HCEC 1CT (cell line): ENCODE results near the gene MAS1L.

Experiments used
- DNase-seq: peaks from one replicate; pipeline ENCODE4 v3.0.0-alpha.2; 2017

MAS1L gene

DNA sequence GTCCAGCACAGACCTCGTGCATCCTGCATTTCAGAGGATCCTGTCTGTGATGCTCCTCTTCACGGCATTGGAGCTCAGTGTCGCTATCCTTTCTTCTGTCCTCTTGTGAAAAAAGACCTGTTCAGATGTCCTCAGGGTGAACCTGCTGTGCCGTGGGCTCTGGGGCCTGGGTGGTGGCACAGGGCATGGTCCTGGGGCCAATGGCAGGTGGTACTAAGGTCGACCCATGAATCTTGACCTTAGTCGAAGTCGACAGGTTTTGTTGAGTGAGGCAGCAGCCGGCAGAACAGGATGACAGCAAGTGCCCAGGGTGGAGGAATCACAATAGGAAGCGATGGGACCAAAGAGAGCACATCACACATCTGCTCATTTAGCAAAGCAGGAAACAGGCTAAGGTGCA lies 22.0 kb upstream of the MAS1L start:
- DNase-seq = no peak

DNA sequence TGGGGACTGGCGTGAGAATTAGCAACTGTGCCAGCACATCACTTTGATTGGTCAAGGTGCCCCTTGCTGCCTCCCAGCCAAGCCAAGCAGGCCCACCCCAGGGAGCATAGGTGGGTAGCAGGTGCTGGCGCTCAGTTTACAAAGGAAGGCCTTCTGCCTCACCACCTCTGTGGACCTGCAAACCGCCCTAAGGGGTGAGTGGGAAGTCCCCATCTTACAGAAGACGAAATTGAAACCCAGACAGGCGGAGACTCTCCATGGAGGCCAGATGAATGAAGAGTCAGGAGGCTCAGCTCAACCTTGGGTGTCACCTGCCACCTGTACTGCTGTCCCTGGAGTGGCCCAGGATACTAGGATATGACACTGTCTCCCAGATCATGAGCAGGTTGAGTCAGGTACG lies 21.5 kb upstream of the MAS1L start:
- no peak for DNase-seq

DNA sequence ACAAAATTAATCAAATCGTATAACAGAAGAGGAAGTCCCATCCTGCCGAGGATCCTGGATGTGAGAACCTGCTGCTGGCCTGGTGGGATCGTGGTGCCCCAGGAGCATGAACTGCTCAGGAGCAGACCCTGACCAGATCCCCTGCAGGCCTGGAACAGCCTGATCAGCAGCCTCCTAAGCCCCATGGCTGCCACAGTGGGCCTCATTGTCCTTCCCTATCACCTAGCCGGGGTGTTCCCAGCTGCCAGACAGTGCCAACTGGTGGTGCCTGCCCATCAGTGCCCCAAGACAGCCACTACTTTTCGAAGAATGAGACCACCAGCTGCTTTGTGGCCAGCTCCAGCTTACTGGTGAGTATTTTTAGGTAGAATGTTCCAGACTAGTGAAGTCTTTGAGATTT lies 19.6 kb upstream of the MAS1L start:
- DNase-seq = no peak

DNA sequence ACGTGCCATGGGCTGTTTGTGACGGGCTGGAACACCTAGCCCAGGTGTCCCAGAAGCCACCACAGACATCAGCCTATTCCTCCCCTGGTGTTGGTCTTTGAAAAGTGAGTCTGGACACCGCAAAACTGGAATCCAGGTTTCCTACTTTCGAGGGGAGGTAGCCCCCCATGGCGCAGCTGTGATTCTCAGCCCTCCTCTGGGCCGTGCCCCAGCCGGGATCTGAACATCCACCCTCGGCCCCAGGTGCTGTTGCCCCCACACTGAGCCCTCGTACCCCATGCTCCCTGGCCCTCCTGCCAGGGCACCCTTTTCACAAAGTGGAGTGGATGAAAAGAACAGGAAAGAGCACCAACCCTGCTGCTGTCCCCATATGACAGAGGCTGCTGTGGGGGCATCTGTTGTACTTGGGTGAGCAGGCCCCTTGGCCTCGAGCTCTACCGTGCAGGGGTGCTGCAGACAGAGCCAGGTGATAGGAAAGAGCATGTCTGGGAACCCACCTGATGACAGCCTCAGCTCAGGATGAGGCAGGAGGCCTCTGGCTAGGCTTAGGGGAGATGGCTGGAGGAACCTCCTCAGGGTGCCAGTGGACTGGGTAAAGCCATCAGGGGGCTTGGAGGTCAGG lies 18.8 kb upstream of the MAS1L start:
- DNase-seq = no peak

DNA sequence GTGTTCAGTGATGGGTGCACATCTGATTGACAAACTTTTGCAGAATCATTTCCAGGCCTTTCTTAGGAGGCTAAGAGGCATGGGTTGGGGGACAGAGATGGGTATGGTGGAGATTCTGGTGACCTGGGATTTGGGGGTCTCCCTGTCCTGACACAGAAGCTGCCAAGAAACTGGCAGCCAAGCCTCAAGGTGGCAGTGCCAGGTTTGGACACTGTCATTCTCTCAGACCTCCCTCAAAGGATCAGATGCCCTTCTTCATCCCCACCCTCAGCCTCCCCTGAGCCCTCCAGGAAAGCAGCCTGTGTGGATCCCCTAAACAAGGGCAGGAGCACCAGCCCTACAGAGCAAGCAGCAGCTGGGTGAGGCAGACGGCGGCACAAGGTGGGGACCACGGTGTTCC lies 18.1 kb upstream of the MAS1L start:
- DNase-seq = no peak

DNA sequence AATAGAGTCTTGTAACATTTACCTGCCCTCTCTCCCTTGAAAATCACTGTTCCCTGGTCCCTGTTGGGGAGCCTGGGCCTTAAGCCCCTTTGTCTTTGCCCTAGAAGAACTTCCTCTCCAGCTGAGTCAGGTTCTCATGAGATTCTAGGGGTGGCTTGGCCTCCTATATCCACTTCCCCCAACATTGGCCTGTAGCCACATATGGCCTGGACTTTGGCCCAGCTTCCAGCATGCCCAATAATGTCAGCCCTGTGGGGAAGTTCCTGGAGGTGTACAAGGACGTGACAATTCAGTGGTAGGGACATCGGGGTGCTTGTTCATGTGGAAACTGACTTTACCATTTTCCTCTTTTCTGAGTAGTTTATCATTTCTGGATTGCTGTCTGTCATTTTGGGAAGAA lies 17.2 kb upstream of the MAS1L start:
- no peak for DNase-seq

DNA sequence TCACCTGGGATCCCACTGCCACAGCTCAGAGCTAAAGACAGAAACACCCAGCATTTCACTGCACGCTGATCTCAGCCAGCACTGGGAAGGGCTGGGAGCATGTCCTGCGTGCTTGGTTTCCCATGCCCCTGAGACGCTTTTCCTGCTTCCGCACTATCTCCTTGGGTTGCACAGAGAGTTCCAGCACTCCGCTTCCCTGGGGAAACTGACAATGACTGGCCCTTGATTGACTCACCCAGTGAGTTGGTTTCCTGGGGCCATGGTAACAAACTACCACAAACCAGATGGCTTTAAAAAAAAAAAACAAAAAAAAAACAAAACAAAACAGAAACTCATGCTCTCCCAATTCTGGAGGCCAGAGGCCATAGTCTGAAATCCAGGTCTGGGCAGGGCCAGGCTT lies 14.8 kb upstream of the MAS1L start:
- no peak for DNase-seq

DNA sequence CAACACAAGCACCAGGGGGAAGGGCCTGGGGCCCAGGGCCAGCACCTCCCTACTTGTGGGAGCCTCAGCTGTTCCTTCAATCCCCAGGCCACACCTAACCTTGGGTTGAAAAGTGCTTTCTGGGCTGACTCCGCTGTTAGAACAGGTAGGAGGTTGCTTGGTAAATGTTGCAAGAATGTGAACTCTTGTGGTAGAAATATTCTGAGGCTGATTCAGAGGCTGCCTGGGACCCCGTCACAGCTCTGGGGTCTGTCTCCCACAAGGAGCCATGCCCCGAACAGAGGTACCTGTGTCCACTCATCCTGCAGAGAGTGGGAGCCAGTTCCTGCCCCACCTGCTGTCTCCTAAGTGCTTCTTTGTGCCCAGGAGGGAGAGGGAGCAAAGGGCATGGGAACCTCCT lies 14.4 kb upstream of the MAS1L start:
- no peak for DNase-seq

DNA sequence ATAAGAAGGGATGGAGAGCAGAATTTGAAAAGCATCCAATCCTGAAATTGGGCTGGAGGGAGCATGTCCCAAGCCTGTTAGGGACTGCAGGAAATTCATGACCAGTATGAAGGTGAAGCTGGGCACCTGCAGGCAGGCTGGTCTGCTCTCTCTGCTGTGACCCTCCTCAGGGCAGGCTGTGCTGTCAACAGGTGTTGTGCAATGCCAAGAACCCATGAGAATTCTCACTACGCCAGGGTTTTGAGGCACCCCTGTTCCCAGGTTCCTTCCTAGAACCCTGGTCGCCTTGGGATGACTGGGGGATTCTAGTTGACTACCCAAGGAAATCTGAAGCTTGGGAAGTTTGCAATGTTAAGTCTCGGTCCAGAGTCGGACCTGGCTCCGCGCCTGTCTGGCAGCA lies 13.3 kb upstream of the MAS1L start:
- no peak for DNase-seq

DNA sequence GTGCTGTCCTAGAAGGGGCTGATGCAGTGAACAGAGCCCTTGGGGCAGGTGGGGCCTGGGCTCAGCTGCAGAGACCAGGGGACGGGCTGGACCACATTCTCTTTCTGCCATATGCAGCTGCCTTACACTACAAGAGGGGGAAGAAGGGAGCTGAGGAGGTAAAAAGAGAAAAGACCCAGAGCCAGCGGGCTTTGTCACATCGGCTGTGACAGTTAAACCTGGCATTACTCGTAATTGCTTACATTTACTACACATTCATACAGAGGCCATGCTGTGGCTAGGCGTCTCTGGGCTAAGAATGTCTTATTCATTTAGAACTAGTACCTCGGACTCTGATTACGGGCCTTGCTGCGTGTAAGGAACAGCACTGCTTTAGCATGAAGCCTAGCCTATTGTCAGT lies 12.8 kb upstream of the MAS1L start:
- no peak for DNase-seq

DNA sequence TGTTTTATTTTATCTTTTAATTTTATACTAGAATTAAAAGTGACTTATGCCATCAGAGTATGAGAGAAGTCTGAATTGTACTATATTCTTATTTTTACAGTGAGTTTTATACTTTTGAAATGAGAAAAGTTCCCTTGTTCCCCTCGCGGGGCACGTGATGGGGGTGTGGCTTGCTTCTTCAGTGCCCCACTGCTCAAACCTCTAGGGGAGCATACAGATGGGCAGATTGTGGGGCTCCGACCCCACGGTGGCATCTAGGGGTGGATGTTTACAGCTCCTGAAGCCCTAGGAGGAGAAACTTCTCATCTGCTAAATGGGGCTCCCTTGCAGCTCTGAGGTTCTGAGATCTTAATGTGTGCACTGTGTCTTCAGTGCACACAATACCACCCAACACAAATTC lies 11.9 kb upstream of the MAS1L start:
- no peak for DNase-seq

DNA sequence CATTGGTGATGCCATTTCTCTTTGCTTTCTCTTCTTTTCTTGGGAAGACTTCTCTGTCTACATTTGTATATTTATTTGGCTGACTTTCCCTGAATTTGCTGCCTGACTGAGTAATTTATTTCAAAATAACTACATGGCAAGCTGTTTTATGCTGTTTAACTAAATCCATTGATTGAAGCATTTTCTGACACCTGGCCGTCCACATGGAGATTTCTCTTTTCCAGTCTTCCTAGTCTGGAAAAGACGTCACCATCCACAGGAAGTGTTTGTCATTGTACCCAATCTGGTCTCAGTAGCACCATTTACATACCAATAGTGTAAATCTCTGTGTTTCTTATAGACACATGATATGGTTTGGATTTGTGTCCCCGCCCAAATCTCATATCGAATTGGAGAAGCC lies 9.2 kb upstream of the MAS1L start:
- no peak for DNase-seq

DNA sequence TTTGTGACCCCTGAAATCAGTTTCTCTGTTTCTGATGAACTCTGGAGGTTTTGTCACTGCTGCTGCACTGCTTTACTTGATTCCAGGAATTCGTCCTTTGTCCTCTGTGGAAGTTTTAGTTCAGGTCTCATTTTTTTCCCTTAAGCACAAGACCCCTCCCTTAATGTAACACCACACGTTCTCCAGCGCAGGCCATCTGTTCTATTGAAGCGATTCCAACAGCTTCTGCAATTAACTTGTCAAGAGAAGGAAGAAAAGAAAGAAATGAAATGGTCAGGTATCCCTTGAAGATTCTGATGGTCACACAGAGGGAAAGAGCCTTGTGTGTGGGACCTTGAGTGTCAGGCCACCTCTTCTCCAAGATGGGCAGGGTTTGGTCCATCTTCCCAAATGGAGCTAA lies 7.8 kb upstream of the MAS1L start:
- DNase-seq = no peak

DNA sequence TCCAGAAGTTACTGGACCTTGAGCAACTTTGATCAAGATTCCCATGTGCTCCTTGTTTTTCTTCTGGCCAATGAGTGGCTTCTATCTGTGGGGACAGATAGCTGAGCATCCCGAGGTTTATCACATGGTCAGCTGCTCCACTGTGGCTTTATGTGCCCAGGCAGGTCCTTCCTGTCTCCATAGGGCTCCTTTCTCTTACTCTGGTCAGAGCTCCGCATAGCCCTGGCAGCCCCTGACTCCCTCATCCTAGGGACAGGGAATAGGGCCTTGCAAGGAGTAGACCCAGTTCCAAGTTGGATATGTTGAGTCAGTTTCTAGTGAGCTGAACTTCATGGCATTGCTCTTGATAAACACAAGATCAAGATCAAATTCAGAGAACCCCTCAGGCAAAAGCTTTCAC lies 6.4 kb upstream of the MAS1L start:
- no peak for DNase-seq

DNA sequence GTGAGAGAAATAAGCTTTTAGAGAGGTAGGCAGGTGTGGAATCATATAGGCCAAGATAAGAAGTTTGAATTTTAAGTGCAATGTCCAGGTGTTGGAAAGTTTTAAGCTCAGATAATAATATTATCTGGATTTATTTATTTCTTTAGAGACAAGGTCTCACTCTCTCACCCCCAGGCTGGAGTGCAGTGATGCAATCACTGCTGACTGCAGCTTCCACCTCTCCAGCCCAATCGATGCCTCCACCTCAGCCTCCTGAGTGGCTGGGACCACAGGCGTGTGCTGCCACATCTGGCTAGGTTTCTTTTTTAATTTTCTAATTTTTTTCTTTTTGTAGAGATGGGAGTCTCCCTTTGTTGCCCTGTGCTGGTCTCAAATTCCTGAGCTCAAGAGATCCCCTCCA lies 5.5 kb upstream of the MAS1L start:
- no peak for DNase-seq

DNA sequence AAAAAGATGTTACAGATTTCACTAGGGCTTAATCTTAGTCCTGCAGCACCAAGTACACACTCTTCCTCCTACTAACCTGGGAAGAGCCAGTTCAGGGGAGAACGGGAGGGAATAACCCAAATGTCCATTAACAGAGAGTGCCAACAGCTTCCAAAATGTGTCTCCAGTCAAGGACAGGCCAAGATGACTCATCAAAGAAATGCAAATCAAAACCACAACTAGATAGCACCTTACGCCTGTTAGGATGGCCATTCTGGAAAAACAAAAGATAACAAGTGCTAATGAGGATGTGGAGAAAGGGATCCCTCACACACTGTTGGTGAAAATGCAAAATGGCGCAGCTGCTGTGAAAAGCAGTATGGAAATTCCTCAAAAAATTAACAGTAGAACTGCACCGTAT lies 3.8 kb upstream of the MAS1L start:
- DNase-seq = no peak

DNA sequence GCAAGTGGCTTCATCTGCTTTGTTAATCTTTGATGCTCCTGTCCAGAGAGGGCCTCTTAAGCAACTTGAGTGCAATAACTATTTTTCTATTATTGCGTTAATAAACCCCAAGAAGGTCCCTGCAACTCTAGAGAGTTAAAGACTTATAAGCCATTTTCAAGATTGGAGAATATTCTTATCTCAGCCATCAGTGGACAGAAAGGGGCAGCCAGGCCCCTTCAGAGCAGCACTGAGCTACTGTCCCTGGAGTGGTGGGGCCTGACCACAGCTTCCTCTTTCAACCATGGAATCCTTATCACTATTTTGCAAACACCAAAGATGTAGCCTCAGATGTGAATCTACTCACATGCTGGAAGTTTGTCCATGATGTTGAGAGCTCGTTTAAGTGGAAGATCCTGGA lies 2.8 kb upstream of the MAS1L start:
- DNase-seq = no peak

DNA sequence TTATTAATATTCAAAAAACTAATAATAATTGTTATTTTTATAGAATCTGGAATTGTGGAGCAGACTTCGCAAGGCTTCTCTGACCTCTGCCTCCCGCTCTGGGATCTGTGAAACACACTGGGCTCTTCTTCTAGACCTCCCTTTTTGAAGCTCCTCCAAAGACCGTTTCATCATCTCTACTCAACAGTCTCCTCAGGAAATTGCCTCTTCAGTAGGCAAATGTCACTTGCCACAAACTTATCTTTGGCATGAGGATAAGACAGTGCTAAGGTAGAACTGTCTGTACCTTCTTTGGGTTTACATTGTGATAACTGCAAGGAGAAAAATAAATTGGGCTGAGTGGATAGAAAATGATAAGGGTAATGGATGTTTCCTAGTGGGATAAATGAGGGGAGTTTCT lies 2.3 kb upstream of the MAS1L start:
- DNase-seq = no peak

DNA sequence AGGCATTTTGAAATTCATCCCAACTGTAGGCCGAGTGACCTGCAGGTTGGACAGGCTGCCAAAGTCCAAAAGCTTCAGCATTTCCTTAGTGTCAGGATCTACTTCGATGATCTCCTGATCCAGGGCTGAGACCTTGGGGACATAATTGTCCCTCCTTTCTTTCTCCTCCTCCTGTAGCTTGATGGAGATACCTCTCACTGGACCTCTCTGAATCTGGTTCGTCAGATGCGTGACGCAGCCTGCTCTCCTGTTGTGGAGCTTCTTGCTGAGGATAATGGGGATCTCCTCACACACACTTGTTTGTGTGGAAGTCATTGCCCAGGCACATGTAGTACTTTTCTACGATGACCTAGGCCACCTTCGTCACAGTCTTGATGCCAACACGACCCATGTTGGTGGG lies 1.5 kb upstream of the MAS1L start:
- DNase-seq = no peak

DNA sequence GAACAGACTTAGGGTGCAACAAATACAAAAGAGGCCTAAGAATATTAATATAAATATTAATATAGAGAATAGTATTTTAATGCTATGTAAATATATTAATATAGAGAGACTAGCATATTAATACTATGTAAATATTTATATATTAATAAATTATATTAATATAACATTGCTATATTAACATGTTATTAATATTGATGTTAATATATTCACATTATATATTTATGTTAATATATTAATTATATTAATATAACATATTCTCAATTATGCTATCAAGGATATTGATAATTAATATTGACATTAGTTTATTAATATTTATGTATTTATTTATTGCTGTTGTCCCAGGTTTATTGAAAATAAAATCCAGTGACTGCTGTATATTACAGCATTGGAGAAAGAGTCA lies 1.1 kb upstream of the MAS1L start:
- DNase-seq = no peak

DNA sequence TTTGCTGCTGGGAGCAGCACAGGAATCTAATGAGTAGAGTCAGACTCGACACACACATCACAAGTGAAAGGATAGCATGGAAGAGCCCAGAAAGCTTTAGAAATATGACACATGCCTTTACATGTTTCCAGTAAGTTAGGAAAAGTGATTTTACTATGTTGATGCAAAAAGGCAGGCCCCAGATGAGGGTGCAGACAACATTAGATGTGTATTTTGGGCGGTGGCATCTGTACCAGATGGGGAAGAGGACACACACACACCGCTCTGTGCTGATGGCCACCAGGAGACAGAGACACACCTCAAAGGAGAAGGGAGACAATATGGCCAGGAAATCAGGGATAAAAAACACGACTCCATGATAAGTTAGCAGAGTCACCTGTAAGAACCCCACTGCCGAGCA lies 625 bp downstream of the MAS1L start:
- no peak for DNase-seq

DNA sequence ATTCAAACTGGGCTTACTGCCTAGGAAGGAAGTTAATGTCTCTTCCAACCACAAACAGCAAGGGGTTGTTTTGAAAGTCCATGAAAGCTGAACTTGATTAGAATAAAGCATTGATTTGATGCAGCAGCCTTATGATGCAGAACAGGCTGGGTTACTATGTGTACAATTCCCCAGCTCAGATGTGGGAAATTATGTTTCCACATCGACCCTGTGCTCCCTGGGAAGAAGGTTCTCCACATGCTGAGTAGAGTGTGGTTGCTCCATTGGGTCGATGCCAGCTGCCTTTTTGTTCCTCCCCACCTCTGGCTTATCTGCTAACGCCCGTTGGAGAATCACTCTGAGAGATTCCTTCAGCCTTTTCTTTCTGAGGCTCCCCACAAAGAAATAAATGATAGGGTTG lies 1.2 kb downstream of the MAS1L start:
- DNase-seq = no peak

DNA sequence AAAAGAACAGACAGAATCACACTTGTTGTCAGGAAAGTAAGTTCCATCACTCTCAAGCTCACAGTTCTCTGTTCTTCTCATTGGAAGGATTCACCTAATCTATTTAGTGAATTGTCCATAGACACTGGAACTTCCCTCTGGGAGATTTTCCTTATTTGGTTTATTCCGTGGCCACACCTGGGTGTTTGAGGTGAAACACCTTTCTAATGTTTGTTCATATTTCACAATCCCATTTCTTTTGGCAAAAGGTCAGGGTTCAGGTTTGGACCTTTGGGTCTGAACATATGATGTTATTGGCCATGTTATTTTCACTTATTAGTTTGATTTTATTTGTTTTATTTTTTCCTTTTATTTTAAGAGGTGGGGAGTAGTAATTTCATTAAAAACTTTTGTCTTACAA lies 4.0 kb downstream of the MAS1L start:
- no peak for DNase-seq

DNA sequence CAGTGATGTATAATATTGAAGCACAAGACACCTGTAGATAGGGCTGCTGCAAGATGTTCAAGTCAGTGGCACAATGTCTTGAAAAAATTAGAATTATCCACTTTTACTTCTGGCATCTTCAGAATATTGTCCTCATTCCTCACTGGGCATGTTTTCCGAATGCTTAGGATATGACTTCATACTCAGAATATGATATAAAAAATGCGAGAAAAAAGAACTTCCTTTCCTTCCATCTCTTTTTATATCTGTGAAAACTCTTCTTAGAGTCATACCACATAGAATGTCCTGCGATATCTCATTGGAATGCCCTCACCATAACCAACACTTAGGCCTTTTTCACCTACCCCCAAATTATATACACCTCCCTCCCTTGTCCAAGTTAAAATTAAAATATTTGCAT lies 4.6 kb downstream of the MAS1L start:
- DNase-seq = no peak

DNA sequence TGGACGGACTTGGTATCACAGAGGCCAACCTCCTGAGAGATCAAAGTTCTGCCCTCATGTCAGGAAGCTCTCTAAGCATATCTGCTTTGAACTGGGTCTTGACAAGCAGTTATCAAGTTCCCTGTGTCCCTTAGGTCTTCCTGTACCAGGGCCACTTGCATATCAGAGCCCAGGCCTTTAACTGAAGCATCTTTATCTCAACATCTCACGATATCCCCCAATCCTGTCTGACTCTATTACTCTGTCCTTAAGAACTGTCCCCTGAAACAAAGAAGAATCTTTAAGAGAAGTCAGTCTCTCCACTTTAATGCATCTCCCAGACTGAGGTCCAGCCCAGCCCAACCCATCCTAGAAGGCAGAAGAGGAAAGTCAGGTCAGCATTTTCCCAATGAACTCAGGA lies 8.2 kb downstream of the MAS1L start:
- DNase-seq = no peak

DNA sequence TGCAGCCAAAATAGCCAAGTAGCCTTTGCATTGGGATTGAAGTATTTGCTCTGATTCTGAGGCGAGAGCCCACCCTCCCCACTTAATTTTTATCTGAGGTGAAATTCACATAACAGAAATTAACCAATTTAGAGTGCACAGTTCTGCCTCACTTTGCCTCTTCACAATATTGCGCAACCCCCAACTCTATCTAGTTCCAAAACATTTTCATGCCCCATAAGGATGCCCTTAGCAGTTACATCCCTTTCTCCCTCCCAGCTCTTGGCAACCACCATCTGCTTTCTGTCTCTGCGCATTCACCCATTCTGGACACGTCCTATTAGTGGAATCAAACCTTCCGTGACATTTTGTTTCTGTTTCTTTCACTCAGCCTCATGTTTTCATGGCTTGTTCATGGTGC lies 9.0 kb downstream of the MAS1L start:
- no peak for DNase-seq
